H9 (cell line): ENCODE data around the gene IER2. TPM values are rescaled to one million over a fixed set of nuclear protein-coding genes. Genes with fewer than 3 reads are reported as not detected.

Source experiments
- DNase-seq: peaks from one replicate; pipeline ENCODE4 v3.0.0-alpha.2; 2017
- H2AFZ ChIP-seq: one replicate; pipeline ENCODE4 v1.6.1; 2013; ENCODE audit warnings: mild to moderate bottlenecking, low read length, control low read depth, moderate library complexity
- H2AK5ac ChIP-seq: 2 replicates; pipeline ENCODE4 v1.6.1; 2013; ENCODE audit warnings: low read length, control low read depth, mixed read lengths; ENCODE audit not compliant: insufficient read length
- H2BK120ac ChIP-seq: one replicate; pipeline ENCODE4 v1.6.1; 2013; ENCODE audit warnings: low read depth, mild to moderate bottlenecking, low read length, control low read depth, inconsistent platforms; ENCODE audit not compliant: poor library complexity, severe bottlenecking
- H2BK12ac ChIP-seq: 2 replicates; pipeline ENCODE4 v1.6.1; 2013; ENCODE audit warnings: low read length, control low read depth, mixed read lengths, low read depth; ENCODE audit not compliant: insufficient read length
- H2BK15ac ChIP-seq: 2 replicates; pipeline ENCODE4 v1.6.1; 2013; ENCODE audit warnings: low read depth, low read length, control low read depth
- H2BK20ac ChIP-seq: one replicate; pipeline ENCODE4 v1.6.1; 2013; ENCODE audit warnings: low read depth, mild to moderate bottlenecking, low read length, control low read depth, inconsistent platforms; ENCODE audit not compliant: poor library complexity, severe bottlenecking
- H2BK5ac ChIP-seq: 2 replicates; pipeline ENCODE4 v1.6.1; 2013; ENCODE audit warnings: low read length, control low read depth, mixed read lengths; ENCODE audit not compliant: insufficient read length
- H3K14ac ChIP-seq: 2 replicates; pipeline ENCODE4 v1.6.1; 2013; ENCODE audit warnings: low read length, control low read depth; ENCODE audit not compliant: insufficient read depth
- H3K18ac ChIP-seq: 2 replicates; pipeline ENCODE4 v1.6.1; 2013; ENCODE audit warnings: low read depth, mild to moderate bottlenecking, mixed read lengths, low read length, control low read depth; ENCODE audit not compliant: insufficient read length
- H3K23ac ChIP-seq: 2 replicates; pipeline ENCODE4 v1.6.1; 2013; ENCODE audit warnings: low read length, control low read depth, mixed read lengths, low read depth; ENCODE audit not compliant: insufficient read length
- H3K23me2 ChIP-seq: 2 replicates; pipeline ENCODE4 v1.6.1; 2013; ENCODE audit warnings: low read depth, mild to moderate bottlenecking, mixed read lengths, low read length, control low read depth; ENCODE audit not compliant: insufficient read length, poor library complexity, severe bottlenecking
- H3K27ac ChIP-seq: 2 replicates; pipeline ENCODE4 v1.5.1; 2013; ENCODE audit warnings: low read length, control low read depth, mixed read lengths, low read depth; ENCODE audit not compliant: insufficient read length
- H3K27me3 ChIP-seq: 2 replicates; pipeline ENCODE4 v1.6.1; 2013; ENCODE audit warnings: low read length, control low read depth, inconsistent platforms; ENCODE audit not compliant: insufficient read depth
- H3K4ac ChIP-seq: 2 replicates; pipeline ENCODE4 v1.6.1; 2013; ENCODE audit warnings: low read depth, mild to moderate bottlenecking, control low read depth, inconsistent platforms, low read length, moderate library complexity
- H3K4me1 ChIP-seq: 2 replicates; pipeline ENCODE4 v1.6.1; 2013; ENCODE audit warnings: low read length, control low read depth, inconsistent platforms; ENCODE audit not compliant: insufficient read depth
- H3K4me2 ChIP-seq: 2 replicates; pipeline ENCODE4 v1.6.1; 2013; ENCODE audit warnings: low read length, control low read depth, mixed read lengths; ENCODE audit not compliant: insufficient read length, insufficient read depth
- H3K56ac ChIP-seq: 2 replicates; pipeline ENCODE4 v1.6.1; 2013; ENCODE audit warnings: low read depth, mild to moderate bottlenecking, mixed read lengths, low read length, control low read depth; ENCODE audit not compliant: insufficient read length
- H3K79me1 ChIP-seq: 2 replicates; pipeline ENCODE4 v1.6.1; 2013; ENCODE audit warnings: low read depth, mild to moderate bottlenecking, moderate library complexity, low read length, control low read depth, inconsistent platforms; ENCODE audit not compliant: insufficient read depth, poor library complexity, severe bottlenecking
- H3K79me2 ChIP-seq: 2 replicates; pipeline ENCODE4 v1.6.1; 2013; ENCODE audit warnings: low read length, control low read depth, inconsistent platforms; ENCODE audit not compliant: insufficient read depth
- H3K9ac ChIP-seq: 2 replicates; pipeline ENCODE4 v1.6.1; 2013; ENCODE audit warnings: low read length, control low read depth, mixed read lengths; ENCODE audit not compliant: insufficient read length; ENCODE audit errors: extremely low read depth
- H3K9me3 ChIP-seq: one replicate; pipeline ENCODE4 v1.6.1; 2013; ENCODE audit warnings: low read depth, low read length, inconsistent platforms; ENCODE audit not compliant: control insufficient read depth
- H3T11ph ChIP-seq: one replicate; pipeline ENCODE4 v1.6.1; 2013; ENCODE audit warnings: mild to moderate bottlenecking, low read length, control low read depth, inconsistent platforms
- H4K20me1 ChIP-seq: one replicate; pipeline ENCODE4 v1.6.1; 2013; ENCODE audit not compliant: control insufficient read depth, insufficient read length, insufficient read depth
- H4K5ac ChIP-seq: 2 replicates; pipeline ENCODE4 v1.6.1; 2013; ENCODE audit warnings: low read depth, mild to moderate bottlenecking, mixed read lengths, low read length, control low read depth; ENCODE audit not compliant: insufficient read length
- H4K8ac ChIP-seq: replicated peaks from 2 replicates; pipeline ENCODE4 v1.6.1; 2013; ENCODE audit warnings: low read length, control low read depth, mixed read lengths, low read depth; ENCODE audit not compliant: insufficient read length
- H4K91ac ChIP-seq: 2 replicates; pipeline ENCODE4 v1.6.1; 2013; ENCODE audit warnings: low read depth, mild to moderate bottlenecking, moderate library complexity, mixed read lengths, low read length, control low read depth; ENCODE audit not compliant: insufficient read length
- H3K27ac Mint-ChIP-seq, 3 experiments: 2 replicates in 2 of 3; 3 replicates in 1 of 3; pipeline ENCODE4 v1.8.0; 2020 to 2021; ENCODE audit warnings: mixed read lengths in 3 of 3, mild to moderate bottlenecking in 1 of 3, moderate library complexity in 1 of 3
- H3K27me3 Mint-ChIP-seq: 2 replicates; pipeline ENCODE4 v1.8.0; 2021; ENCODE audit warnings: low read depth, mild to moderate bottlenecking, moderate library complexity, mixed read lengths
- H3K36me3 Mint-ChIP-seq, 3 experiments: 2 replicates in 2 of 3; 3 replicates in 1 of 3; pipeline ENCODE4 v1.8.0; 2020 to 2021; ENCODE audit warnings: low read depth in 3 of 3, mixed read lengths in 3 of 3; ENCODE audit not compliant: insufficient read depth in 1 of 3
- H3K4me1 Mint-ChIP-seq, 2 experiments: 2 replicates each; pipeline ENCODE4 v1.8.0; 2020; ENCODE audit warnings: mixed read lengths in 2 of 2
- H3K4me3 Mint-ChIP-seq, 2 experiments: 2 replicates in 1 of 2; 3 replicates in 1 of 2; pipeline ENCODE4 v1.8.0; 2020 to 2021; ENCODE audit warnings: mild to moderate bottlenecking in 2 of 2, mixed read lengths in 2 of 2, moderate library complexity in 1 of 2
- H3K9me3 Mint-ChIP-seq, 2 experiments: 2 replicates in 1 of 2; 3 replicates in 1 of 2; pipeline ENCODE4 v1.8.0; 2020; ENCODE audit warnings: mild to moderate bottlenecking in 2 of 2, mixed read lengths in 2 of 2, moderate library complexity in 1 of 2
- CTCF ChIP-seq: fragments of 200-600 bp; sonication (generic); conservative IDR thresholded peaks from 3 replicates; pipeline ENCODE4 v1.8.0; 2021; ENCODE audit warnings: antibody characterized with exemption, mild to moderate bottlenecking
- WGBS: extraction: QIAGEN DNeasy Blood & Tissue Kit; methylation state at CpG from one replicate; pipeline ENCODE4 v1.1.7; 2013; ENCODE audit warnings: missing lambda C conversion rate, low lambda C conversion rate, mixed read lengths; ENCODE audit not compliant: insufficient read length; ENCODE audit errors: extremely low coverage; 5-methylcytosine and 5-hydroxymethylcytosine counted together
- total RNA-seq: library from RNA; stranded (reverse); gene quantifications from 2 replicates; pipeline ENCODE4 v1.2.1, GENCODE V29; 2021

Gene IER2
- total RNA-seq, 1 experiment from 2014 or later = 160 TPM

GRCh38 chr19:13109361-13110098 lies 40.7 kb upstream of the IER2 start:
- Histone ChIP-seq H4K20me1 (no peaks in the 10 kb centered on the region), H4K8ac (no peak overlapping the region), H2BK12ac (no peak overlapping the region), H2BK120ac (no peak overlapping the region), H2BK5ac (no peak overlapping the region), H3K4me1 (no peaks in the 10 kb centered on the region), H3K9me3 (no peaks in the 10 kb centered on the region), H2BK20ac (no peak overlapping the region), H3K23me2 (no peaks in the 10 kb centered on the region), H3K23ac (no peak overlapping the region), H3K18ac (no peak overlapping the region), H2AFZ (no peak overlapping the region), H2AK5ac (no peak overlapping the region), H2BK15ac (no peak overlapping the region), H3K27me3 (no peaks in the 10 kb centered on the region), H3T11ph (no peak overlapping the region), H3K27ac (no peak overlapping the region), H3K4ac (no peak overlapping the region), H3K4me2 (no peak overlapping the region), H4K91ac (no peak overlapping the region), H3K9ac (no peak overlapping the region), H3K14ac (no peak overlapping the region), H4K5ac (no peak overlapping the region), H3K79me2 (no peaks in the 10 kb centered on the region), H3K56ac (no peak overlapping the region), H3K79me1 (no peaks in the 10 kb centered on the region)
- Mint-ChIP-seq H3K4me3 (no peak overlapping the region), H3K36me3 (peaks cover 9 to 36% (median 30%) of the 10 kb centered on the region in 3 experiments; a peak in 6 of 7 replicates), H3K27me3 (no peaks in the 10 kb centered on the region), H3K27ac (no peak overlapping the region), H3K9me3 (no peaks in the 10 kb centered on the region), H3K4me1 (peaks cover 0 to 2% of the 10 kb centered on the region in 2 experiments; a peak in 1 of 4 replicates)
- TF ChIP-seq CTCF = no peak
- WGBS = no CpG with 5 or more reads among the region's 30 CpGs
- DNase-seq = no peak
